ENCODE measurements around the gene KCNJ12.
"Not testable (repeated sequence)": the region's sequence is repeated elsewhere in the genome, so short reads cannot be mapped to it uniquely, and the experiment has no call there.

The KCNJ12 gene

GRCh38 chr17:21414616-21415015 is 38.5 kb downstream of the KCNJ12 start:
- not testable (repeated sequence) for H3K27me3 Mint-ChIP-seq (ENCODE audit: low read depth); H3K4me1 Mint-ChIP-seq; H3K4me3 Mint-ChIP-seq; H3K27ac Mint-ChIP-seq; H3K36me3 Mint-ChIP-seq (ENCODE audit: low read depth); H3K9me3 Mint-ChIP-seq

GRCh38 chr17:21415166-21415990 is 39.2 kb downstream of the KCNJ12 start:
- H3K4me1 Mint-ChIP-seq; H3K9me3 Mint-ChIP-seq; H3K4me3 Mint-ChIP-seq; H3K27me3 Mint-ChIP-seq (ENCODE audit: low read depth); H3K36me3 Mint-ChIP-seq (ENCODE audit: low read depth); H3K27ac Mint-ChIP-seq: not testable (repeated sequence)

GRCh38 chr17:21416471-21416981 is 40.4 kb downstream of the KCNJ12 start:
- H3K36me3 Mint-ChIP-seq (ENCODE audit: low read depth); H3K27ac Mint-ChIP-seq; H3K9me3 Mint-ChIP-seq; H3K4me3 Mint-ChIP-seq; H3K4me1 Mint-ChIP-seq; H3K27me3 Mint-ChIP-seq (ENCODE audit: low read depth): not testable (repeated sequence)

GRCh38 chr17:21417349-21417748 is 41.2 kb downstream of the KCNJ12 start:
- not testable (repeated sequence) for H3K27me3 Mint-ChIP-seq (ENCODE audit: low read depth); H3K27ac Mint-ChIP-seq; H3K4me3 Mint-ChIP-seq; H3K9me3 Mint-ChIP-seq; H3K36me3 Mint-ChIP-seq (ENCODE audit: low read depth); H3K4me1 Mint-ChIP-seq

GRCh38 chr17:21417921-21418320 is 41.8 kb downstream of the KCNJ12 start:
- H3K4me1 Mint-ChIP-seq: peaks cover 5% of the 10 kb centered on the region
- H3K36me3 Mint-ChIP-seq (ENCODE audit: low read depth): no peaks in the 10 kb centered on the region
- H3K9me3 Mint-ChIP-seq: no peaks in the 10 kb centered on the region
- no peak overlapping the region for H3K27ac Mint-ChIP-seq
- no peak overlapping the region for H3K4me3 Mint-ChIP-seq
- TF ChIP-seq CTCF (IDR thresholded peaks at IDR 0.05; ENCODE audit: unreplicated experiment in 3 of 3): no peak
- H3K27me3 Mint-ChIP-seq (ENCODE audit: low read depth): no peaks in the 10 kb centered on the region

GRCh38 chr17:21418446-21419298 is 42.5 kb downstream of the KCNJ12 start:
- H3K27me3 Mint-ChIP-seq (ENCODE audit: low read depth): no peaks in the 10 kb centered on the region

GRCh38 chr17:21419299-21420239 is 43.4 kb downstream of the KCNJ12 start:
- no peaks in the 10 kb centered on the region for H3K36me3 Mint-ChIP-seq (ENCODE audit: low read depth)
- H3K4me3 Mint-ChIP-seq: no peak overlapping the region
- no peak overlapping the region for H3K27ac Mint-ChIP-seq
- H3K9me3 Mint-ChIP-seq: no peaks in the 10 kb centered on the region
- peaks cover 5% of the 10 kb centered on the region for H3K4me1 Mint-ChIP-seq
- TF ChIP-seq CTCF (IDR thresholded peaks at IDR 0.05; ENCODE audit: unreplicated experiment in 3 of 3): no peak
- no peaks in the 10 kb centered on the region for H3K27me3 Mint-ChIP-seq (ENCODE audit: low read depth)

More at GRCh38 chr17:21418446-21419298, 42.5 kb downstream of the KCNJ12 start:
- TF ChIP-seq CTCF (IDR thresholded peaks at IDR 0.05; ENCODE audit: unreplicated experiment in 3 of 3): no peak
- H3K36me3 Mint-ChIP-seq (ENCODE audit: low read depth): no peaks in the 10 kb centered on the region
- H3K4me3 Mint-ChIP-seq: no peak overlapping the region
- no peak overlapping the region for H3K27ac Mint-ChIP-seq
- H3K9me3 Mint-ChIP-seq: no peaks in the 10 kb centered on the region
- peaks cover 5% of the 10 kb centered on the region for H3K4me1 Mint-ChIP-seq

- H3K9me3 Mint-ChIP-seq; H3K4me1 Mint-ChIP-seq; H3K4me3 Mint-ChIP-seq; H3K27me3 Mint-ChIP-seq (ENCODE audit: low read depth); H3K27ac Mint-ChIP-seq; H3K36me3 Mint-ChIP-seq (ENCODE audit: low read depth): not testable (repeated sequence)
Observed at GRCh38 chr17:21420503-21421090, 44.4 kb downstream of the KCNJ12 start.

- not testable (repeated sequence) for H3K9me3 Mint-ChIP-seq; H3K4me1 Mint-ChIP-seq; H3K27me3 Mint-ChIP-seq (ENCODE audit: low read depth); H3K4me3 Mint-ChIP-seq; H3K36me3 Mint-ChIP-seq (ENCODE audit: low read depth); H3K27ac Mint-ChIP-seq
Observed at GRCh38 chr17:21421421-21422310, 45.5 kb downstream of the KCNJ12 start.
